Activated CD4-positive, alpha-beta T cell treated with anti-CD3 and anti-CD28 coated beads, Interleukin-2, amount 50 U/mL, for 24 hours (primary cell): Measurements from ENCODE around the gene FAM83B.
"Not testable (repeated sequence)": the region's sequence is repeated elsewhere in the genome, so short reads cannot be mapped to it uniquely, and the experiment has no call there.

ENCODE experiments used
- DNase-seq, 2 donors: peaks; one replicate each; pipeline ENCODE4 v3.0.0-alpha.2; 2020; ENCODE audit warnings: low read depth in 1 of 2, low spot score in 1 of 2

FAM83B gene

GRCh38 chr6:54897462-54898189 lies 51.1 kb downstream of the FAM83B start:
- DNase-seq = no peak

- DNase-seq = no peak
Observed at GRCh38 chr6:54898767-54899166, 52.2 kb downstream of the FAM83B start.

- DNase-seq = no peak
Observed at GRCh38 chr6:54899442-54899841, 52.9 kb downstream of the FAM83B start.

GRCh38 chr6:54899986-54900385 lies 53.4 kb downstream of the FAM83B start:
- no peak for DNase-seq

- DNase-seq = no peak
Observed at GRCh38 chr6:54900666-54901065, 54.1 kb downstream of the FAM83B start.

- no peak for DNase-seq
Observed at GRCh38 chr6:54903884-54904283, 57.3 kb downstream of the FAM83B start.

- no peak for DNase-seq
Observed at GRCh38 chr6:54907355-54907754, 60.8 kb downstream of the FAM83B start.

- DNase-seq = no peak
Observed at GRCh38 chr6:54909184-54909583, 62.6 kb downstream of the FAM83B start.

GRCh38 chr6:54910431-54910884 lies 63.9 kb downstream of the FAM83B start:
- no peak for DNase-seq

GRCh38 chr6:54910921-54911320 lies 64.3 kb downstream of the FAM83B start:
- DNase-seq = no peak

- no peak for DNase-seq
Observed at GRCh38 chr6:54913211-54913610, 66.6 kb downstream of the FAM83B start.

GRCh38 chr6:54916858-54917257 lies 70.3 kb downstream of the FAM83B start:
- no peak for DNase-seq

- no peak for DNase-seq
Observed at GRCh38 chr6:54920628-54921027, 74.1 kb downstream of the FAM83B start.

GRCh38 chr6:54921891-54922290 lies 75.3 kb downstream of the FAM83B start:
- DNase-seq = no peak

GRCh38 chr6:54929245-54929909 lies 82.8 kb downstream of the FAM83B start:
- no peak for DNase-seq

GRCh38 chr6:54932622-54933021 lies 86.1 kb downstream of the FAM83B start:
- no peak for DNase-seq

- no peak for DNase-seq
Observed at GRCh38 chr6:54935739-54936138, 89.2 kb downstream of the FAM83B start.

GRCh38 chr6:54937371-54937770 lies 90.8 kb downstream of the FAM83B start:
- no peak for DNase-seq

GRCh38 chr6:54957698-54958097 lies 111.1 kb downstream of the FAM83B start:
- no peak for DNase-seq

- no peak for DNase-seq
Observed at GRCh38 chr6:54958446-54958845, 111.9 kb downstream of the FAM83B start.

- DNase-seq = no peak
Observed at GRCh38 chr6:54959820-54960219, 113.2 kb downstream of the FAM83B start.

GRCh38 chr6:54961372-54961771 lies 114.8 kb downstream of the FAM83B start:
- DNase-seq = not testable (repeated sequence)

GRCh38 chr6:54970337-54970736 lies 123.8 kb downstream of the FAM83B start:
- DNase-seq = no peak
